Measurements from ENCODE around the gene CADM2.

DNA sequence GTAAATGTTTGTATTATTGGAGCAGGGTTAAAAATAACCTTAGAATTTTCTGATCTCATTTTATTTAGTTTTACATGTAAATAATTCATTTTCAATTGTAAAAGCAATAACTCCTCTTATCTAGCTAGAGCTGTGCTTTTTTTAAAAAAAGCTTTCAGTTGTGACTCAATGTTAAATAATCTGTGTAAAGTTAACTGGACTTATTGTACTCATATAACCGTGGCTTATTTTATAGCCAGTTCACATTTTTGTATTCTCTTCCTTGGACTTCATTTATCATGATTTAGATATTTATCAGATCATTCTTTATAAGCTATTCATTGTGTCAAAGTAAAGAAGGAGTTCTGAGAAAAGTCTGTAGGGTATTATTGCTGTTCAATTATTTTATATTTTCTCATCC lies 435.6 kb downstream of the CADM2 start:
- TF ChIP-seq, protein P1, sequence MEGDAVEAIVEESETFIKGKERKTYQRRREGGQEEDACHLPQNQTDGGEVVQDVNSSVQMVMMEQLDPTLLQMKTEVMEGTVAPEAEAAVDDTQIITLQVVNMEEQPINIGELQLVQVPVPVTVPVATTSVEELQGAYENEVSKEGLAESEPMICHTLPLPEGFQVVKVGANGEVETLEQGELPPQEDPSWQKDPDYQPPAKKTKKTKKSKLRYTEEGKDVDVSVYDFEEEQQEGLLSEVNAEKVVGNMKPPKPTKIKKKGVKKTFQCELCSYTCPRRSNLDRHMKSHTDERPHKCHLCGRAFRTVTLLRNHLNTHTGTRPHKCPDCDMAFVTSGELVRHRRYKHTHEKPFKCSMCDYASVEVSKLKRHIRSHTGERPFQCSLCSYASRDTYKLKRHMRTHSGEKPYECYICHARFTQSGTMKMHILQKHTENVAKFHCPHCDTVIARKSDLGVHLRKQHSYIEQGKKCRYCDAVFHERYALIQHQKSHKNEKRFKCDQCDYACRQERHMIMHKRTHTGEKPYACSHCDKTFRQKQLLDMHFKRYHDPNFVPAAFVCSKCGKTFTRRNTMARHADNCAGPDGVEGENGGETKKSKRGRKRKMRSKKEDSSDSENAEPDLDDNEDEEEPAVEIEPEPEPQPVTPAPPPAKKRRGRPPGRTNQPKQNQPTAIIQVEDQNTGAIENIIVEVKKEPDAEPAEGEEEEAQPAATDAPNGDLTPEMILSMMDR (IDR thresholded peaks at IDR 0.05) = no peak
- no peak for TF ChIP-seq POLR2A (IDR thresholded peaks at IDR 0.05)
